ENCODE measurements around the gene ST8SIA1.
A peak's percentile ranks its signal among the peaks of the same experiment; 100 is the strongest.

The ST8SIA1 gene

GRCh38 chr12:22262309-22262708 lies 72.2 kb downstream of the ST8SIA1 start:
- no peak for TF ChIP-seq CTCF (IDR thresholded peaks at IDR 0.05; ENCODE audit: low read depth, low read length, missing control alignments)
- in situ Hi-C loops (cut with HindIII; ENCODE audit: low sequenced_read_pairs) = no loop called here
- no peak overlapping the region for H3K4me3 ChIP-seq (ENCODE audit: low read depth, low read length)
- no peak for DNase-seq (ENCODE audit: low read depth)

GRCh38 chr12:22257100-22257499 lies 77.4 kb downstream of the ST8SIA1 start:
- no peak overlapping the region for H3K4me3 ChIP-seq (ENCODE audit: low read depth, low read length)
- in situ Hi-C loops (cut with HindIII; ENCODE audit: low sequenced_read_pairs) = no loop called here
- TF ChIP-seq CTCF (IDR thresholded peaks at IDR 0.05; ENCODE audit: low read depth, low read length, missing control alignments) = no peak
- no peak for DNase-seq (ENCODE audit: low read depth)

GRCh38 chr12:22256605-22257004 lies 77.9 kb downstream of the ST8SIA1 start:
- in situ Hi-C loops (cut with HindIII; ENCODE audit: low sequenced_read_pairs) = no loop called here
- H3K4me3 ChIP-seq (ENCODE audit: low read depth, low read length) = no peak overlapping the region
- DNase-seq (ENCODE audit: low read depth) = no peak
- no peak for TF ChIP-seq CTCF (IDR thresholded peaks at IDR 0.05; ENCODE audit: low read depth, low read length, missing control alignments)

- in situ Hi-C loops (cut with HindIII; ENCODE audit: low sequenced_read_pairs) = no loop called here
- no peak overlapping the region for H3K4me3 ChIP-seq (ENCODE audit: low read depth, low read length)
- no peak for TF ChIP-seq CTCF (IDR thresholded peaks at IDR 0.05; ENCODE audit: low read depth, low read length, missing control alignments)
- DNase-seq (ENCODE audit: low read depth) = peak; percentile 37
These were observed 78.5 kb downstream of the ST8SIA1 start for GRCh38 chr12:22256041-22256441.

GRCh38 chr12:22255097-22255496 lies 79.4 kb downstream of the ST8SIA1 start:
- no peak for TF ChIP-seq CTCF (IDR thresholded peaks at IDR 0.05; ENCODE audit: low read depth, low read length, missing control alignments)
- H3K4me3 ChIP-seq (ENCODE audit: low read depth, low read length) = no peak overlapping the region
- DNase-seq (ENCODE audit: low read depth) = peak; percentile 35
- in situ Hi-C loops (cut with HindIII; ENCODE audit: low sequenced_read_pairs) = no loop called here

GRCh38 chr12:22254478-22254877 lies 80.0 kb downstream of the ST8SIA1 start:
- in situ Hi-C loops (cut with HindIII; ENCODE audit: low sequenced_read_pairs) = no loop called here
- H3K4me3 ChIP-seq (ENCODE audit: low read depth, low read length) = no peak overlapping the region
- no peak for DNase-seq (ENCODE audit: low read depth)
- no peak for TF ChIP-seq CTCF (IDR thresholded peaks at IDR 0.05; ENCODE audit: low read depth, low read length, missing control alignments)

GRCh38 chr12:22252057-22252456 lies 82.5 kb downstream of the ST8SIA1 start:
- in situ Hi-C loops (cut with HindIII; ENCODE audit: low sequenced_read_pairs) = no loop called here
- TF ChIP-seq CTCF (IDR thresholded peaks at IDR 0.05; ENCODE audit: low read depth, low read length, missing control alignments) = no peak
- no peak overlapping the region for H3K4me3 ChIP-seq (ENCODE audit: low read depth, low read length)
- no peak for DNase-seq (ENCODE audit: low read depth)

Data from astrocyte of the cerebellum (primary cell).